Measurements from ENCODE around the gene CACNA1F. TPM values are rescaled to one million over a fixed set of nuclear protein-coding genes. Genes with fewer than 3 reads are reported as not detected.

CACNA1F gene
- total and polyA plus RNA-seq, 2 donors = 0.05 to 0.10 TPM

DNA sequence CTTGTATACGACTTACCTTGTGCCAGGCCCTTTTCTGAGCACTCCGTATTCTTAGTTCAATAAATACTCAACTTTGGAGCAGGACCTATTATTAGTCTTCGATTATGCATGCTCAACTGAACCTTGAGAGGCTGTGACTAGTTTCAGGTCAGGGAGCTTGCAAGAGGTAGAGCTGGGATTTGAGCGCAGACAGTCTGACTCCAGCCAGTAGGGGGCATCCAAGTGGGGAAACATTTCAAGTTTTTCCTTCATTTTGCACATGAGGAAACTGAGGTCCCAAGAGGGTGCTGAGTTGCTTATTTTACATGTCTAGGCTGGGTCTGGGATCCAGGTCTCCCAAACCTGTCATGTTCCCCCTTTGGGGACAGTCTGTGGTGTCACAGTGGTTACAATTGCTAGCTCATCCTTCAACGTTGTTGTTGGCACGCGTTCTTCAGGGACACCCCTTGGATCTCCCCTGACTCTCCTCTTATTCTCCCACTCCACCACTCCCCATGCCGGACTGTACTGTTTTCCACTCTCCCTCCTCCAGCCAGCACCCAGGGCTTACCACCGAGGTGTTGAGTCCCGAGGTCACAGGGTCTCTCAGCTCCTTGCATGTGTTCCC, 40.3 kb downstream of the CACNA1F start:
- no peaks in the 10 kb centered on the region for H3K4me1 ChIP-seq (ENCODE audit: insufficient read depth)
- DNase-seq (ENCODE audit: extremely low spot score) = no peak
- H3K36me3 ChIP-seq (ENCODE audit: insufficient read depth) = no peaks in the 10 kb centered on the region
- no peak overlapping the region for H3K4me3 ChIP-seq (ENCODE audit: low read depth, low read length)
- 68% methylated on average over 10 of the region's 10 CpGs for WGBS
- H3K27ac ChIP-seq (ENCODE audit: low read depth) = no peak overlapping the region

DNA sequence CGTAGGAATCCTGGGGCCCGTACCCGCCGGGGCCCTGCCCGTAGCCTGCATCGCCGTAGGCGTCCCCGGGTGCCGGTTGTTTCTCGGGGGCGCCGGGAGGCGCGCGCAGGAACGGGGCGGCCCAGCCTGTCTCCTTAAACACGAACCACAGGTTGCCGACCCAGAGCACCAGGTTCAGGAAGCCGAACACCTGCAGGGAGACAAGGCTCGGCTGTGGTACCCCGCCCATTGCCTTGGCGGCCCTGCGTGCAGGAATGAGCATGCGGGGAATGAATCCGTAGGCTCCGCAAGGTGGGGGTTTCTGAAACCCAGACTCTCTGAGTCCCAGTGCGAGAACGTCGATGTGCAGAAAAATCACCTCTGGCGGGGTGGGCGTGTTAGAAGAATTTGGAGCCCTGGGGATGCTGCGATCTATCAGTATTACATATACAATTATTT, 41.5 kb downstream of the CACNA1F start:
- Histone ChIP-seq H3K4me3 (ENCODE audit: low read depth, low read length) (peak overlapping the region; percentile 66), H3K27ac (ENCODE audit: low read depth) (peak overlapping the region; percentile 92), H3K4me1 (ENCODE audit: insufficient read depth) (no peaks in the 10 kb centered on the region), H3K36me3 (ENCODE audit: insufficient read depth) (no peaks in the 10 kb centered on the region)
- no peak for DNase-seq (ENCODE audit: extremely low spot score)
- under 1% methylated on average over 34 of the region's 34 CpGs for WGBS

DNA sequence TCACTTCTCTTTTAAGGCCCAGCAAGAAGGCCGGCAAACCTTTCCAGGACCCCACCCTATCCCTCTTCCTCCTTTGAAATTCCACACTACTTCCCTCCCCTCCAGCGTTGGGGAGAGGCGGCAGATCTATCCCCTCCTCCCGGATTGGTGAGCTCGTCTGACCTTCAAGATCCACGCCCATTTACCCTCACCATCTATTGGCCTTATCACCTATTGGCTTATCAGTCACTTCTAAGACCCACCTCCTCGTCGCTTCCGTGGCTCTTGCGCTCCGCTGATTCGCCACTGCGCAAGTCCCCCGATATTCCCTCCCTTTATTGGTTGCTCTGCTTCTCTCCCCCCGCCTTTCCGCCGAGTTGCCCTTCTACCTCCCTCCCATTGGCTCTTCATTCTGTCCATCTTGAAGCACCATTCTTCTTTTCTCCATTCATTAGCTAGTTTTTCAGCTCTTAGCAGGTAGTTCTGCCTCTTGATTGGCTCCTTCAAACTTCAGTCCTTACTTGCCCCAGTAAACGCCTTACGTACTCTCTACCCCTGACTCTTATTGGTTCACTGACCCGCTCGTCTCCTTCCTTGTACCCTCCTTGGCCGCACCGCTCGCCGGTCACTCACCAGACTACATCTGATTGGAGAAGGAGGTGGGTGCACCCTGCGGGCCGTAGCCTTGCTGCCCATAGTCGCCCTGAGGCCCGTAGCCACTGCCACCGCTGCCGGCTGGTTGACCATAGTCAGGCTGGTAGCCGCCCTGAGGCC, 42.1 kb downstream of the CACNA1F start:
- peak overlapping the region; percentile 92 for H3K27ac ChIP-seq (ENCODE audit: low read depth)
- H3K4me3 ChIP-seq (ENCODE audit: low read depth, low read length) = peak overlapping the region; percentile 66
- peak; percentile 97 for DNase-seq (ENCODE audit: extremely low spot score)
- under 1% methylated on average over 32 of the region's 32 CpGs for WGBS
- no peaks in the 10 kb centered on the region for H3K36me3 ChIP-seq (ENCODE audit: insufficient read depth)
- no peaks in the 10 kb centered on the region for H3K4me1 ChIP-seq (ENCODE audit: insufficient read depth)

DNA sequence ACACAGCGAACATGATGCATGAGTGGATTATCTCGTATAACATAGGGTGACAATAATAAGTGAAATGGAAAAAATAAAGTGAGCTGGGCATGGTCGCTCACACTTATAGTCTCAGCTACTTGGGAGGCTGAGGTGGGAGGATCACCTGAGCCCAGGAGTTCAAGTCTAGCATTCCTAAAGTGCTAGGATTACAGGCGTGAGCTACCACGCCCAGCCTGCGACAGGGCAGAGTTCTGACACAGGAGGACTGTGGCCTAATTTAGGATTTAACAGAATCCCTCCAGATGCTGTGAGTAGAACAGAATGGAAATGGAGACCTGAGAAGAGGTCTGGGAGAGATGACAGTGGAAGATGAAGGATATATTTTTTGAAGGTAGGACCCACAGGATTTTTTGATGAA, 43.5 kb downstream of the CACNA1F start:
- 86% methylated on average over 6 of the region's 6 CpGs for WGBS
- no peak overlapping the region for H3K27ac ChIP-seq (ENCODE audit: low read depth)
- no peak overlapping the region for H3K4me3 ChIP-seq (ENCODE audit: low read depth, low read length)
- H3K36me3 ChIP-seq (ENCODE audit: insufficient read depth) = no peaks in the 10 kb centered on the region
- no peaks in the 10 kb centered on the region for H3K4me1 ChIP-seq (ENCODE audit: insufficient read depth)
- DNase-seq (ENCODE audit: extremely low spot score) = no peak

- 66% methylated on average over 8 of the region's 8 CpGs for WGBS
- no peak overlapping the region for H3K27ac ChIP-seq (ENCODE audit: low read depth)
- no peak for DNase-seq (ENCODE audit: extremely low spot score)
- no peaks in the 10 kb centered on the region for H3K36me3 ChIP-seq (ENCODE audit: insufficient read depth)
- H3K4me1 ChIP-seq (ENCODE audit: insufficient read depth) = no peaks in the 10 kb centered on the region
- no peak overlapping the region for H3K4me3 ChIP-seq (ENCODE audit: low read depth, low read length)
Observed at GRCh38 chrX:49188468-49189076, 44.6 kb downstream of the CACNA1F start.

- H3K27ac ChIP-seq (ENCODE audit: low read depth) = no peak overlapping the region
- 66% methylated on average over 10 of the region's 10 CpGs for WGBS
Observed at GRCh38 chrX:49187526-49187925, 45.6 kb downstream of the CACNA1F start.

GRCh38 chrX:49187028-49187394, 46.1 kb downstream of the CACNA1F start:
- 48% methylated on average over 15 of the region's 15 CpGs for WGBS
- DNase-seq (ENCODE audit: extremely low spot score) = no peak

More at GRCh38 chrX:49187526-49187925, 45.6 kb downstream of the CACNA1F start:
- Histone ChIP-seq H3K4me1 (ENCODE audit: insufficient read depth) (no peaks in the 10 kb centered on the region), H3K4me3 (ENCODE audit: low read depth, low read length) (no peak overlapping the region), H3K36me3 (ENCODE audit: insufficient read depth) (no peaks in the 10 kb centered on the region)
- no peak for DNase-seq (ENCODE audit: extremely low spot score)

DNA sequence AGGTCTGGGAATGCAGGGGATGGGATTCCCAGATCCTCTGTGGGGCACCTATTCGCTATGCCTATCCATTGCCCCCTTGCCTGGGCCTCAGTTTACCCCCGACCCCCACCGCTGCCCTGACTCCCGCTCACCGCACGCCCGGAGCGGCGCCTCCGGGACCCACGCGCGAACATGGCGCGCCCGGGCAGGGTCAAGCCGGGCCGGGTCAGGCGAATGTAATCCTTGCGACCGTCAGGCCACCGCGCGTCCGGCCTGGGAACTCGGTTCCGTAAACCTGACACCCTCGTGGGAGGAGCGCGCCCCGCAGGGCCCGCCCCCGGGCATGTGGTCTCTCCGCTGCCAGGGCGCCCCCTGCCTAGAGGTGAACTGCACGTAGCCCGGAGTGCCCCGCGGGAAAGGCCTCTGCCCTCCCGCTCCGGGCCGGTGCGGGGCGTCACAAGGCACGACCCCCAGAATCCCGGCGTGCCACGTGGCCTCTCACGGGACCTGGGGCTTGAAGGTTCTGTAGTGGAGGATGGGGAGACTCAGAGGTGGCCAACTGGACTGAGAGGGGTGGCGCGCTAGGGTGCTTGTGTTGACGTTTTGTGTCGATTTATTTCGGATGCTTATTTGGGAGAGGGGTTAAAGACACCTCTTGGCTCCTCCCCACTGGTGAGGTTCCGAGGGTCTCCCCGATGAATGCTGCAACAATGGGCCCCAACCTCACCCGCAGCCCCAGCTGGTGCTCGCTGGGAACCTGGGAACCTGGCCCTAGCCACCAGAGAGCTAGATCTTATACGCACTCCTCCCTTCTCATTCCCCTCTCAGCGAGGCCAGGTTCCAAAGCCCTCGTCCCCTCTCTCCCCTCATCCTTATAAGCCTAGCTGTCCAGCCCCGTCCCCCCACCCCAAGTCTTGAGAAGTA, 46.8 kb downstream of the CACNA1F start, which contains the start of gene PRICKLE3:
TSS of gene PRICKLE3 (minus strand) at position 249 of the 903 bp plus-strand sequence. CDS start at position 173, 76 bp downstream.
- WGBS = 9% methylated on average over 62 of the region's 62 CpGs
- Histone ChIP-seq H3K36me3 (ENCODE audit: insufficient read depth) (no peaks in the 10 kb centered on the region), H3K27ac (ENCODE audit: low read depth) (peak within 1 kb of the TSS; percentile 83), H3K4me3 (ENCODE audit: low read depth, low read length) (peak within 1 kb of the TSS; percentile 61), H3K4me1 (ENCODE audit: insufficient read depth) (no peaks in the 10 kb centered on the region)
- DNase-seq (ENCODE audit: extremely low spot score) = no peak

More at GRCh38 chrX:49187028-49187394, 46.1 kb downstream of the CACNA1F start:
- Histone ChIP-seq H3K4me3 (ENCODE audit: low read depth, low read length) (no peak overlapping the region), H3K36me3 (ENCODE audit: insufficient read depth) (no peaks in the 10 kb centered on the region), H3K4me1 (ENCODE audit: insufficient read depth) (no peaks in the 10 kb centered on the region), H3K27ac (ENCODE audit: low read depth) (peak overlapping the region; percentile 83)

- DNase-seq (ENCODE audit: extremely low spot score) = peak; percentile 64
- Histone ChIP-seq H3K36me3 (ENCODE audit: insufficient read depth) (no peaks in the 10 kb centered on the region), H3K4me3 (ENCODE audit: low read depth, low read length) (peak overlapping the region; percentile 37), H3K27ac (ENCODE audit: low read depth) (peak overlapping the region; percentile 70), H3K4me1 (ENCODE audit: insufficient read depth) (no peaks in the 10 kb centered on the region)
- WGBS = 10% methylated on average over 46 of the region's 46 CpGs
Observed at GRCh38 chrX:49184294-49185281, 48.6 kb downstream of the CACNA1F start.

- Histone ChIP-seq H3K27ac (ENCODE audit: low read depth) (peak overlapping the region; percentile 70), H3K4me1 (ENCODE audit: insufficient read depth) (no peaks in the 10 kb centered on the region), H3K4me3 (ENCODE audit: low read depth, low read length) (no peak overlapping the region), H3K36me3 (ENCODE audit: insufficient read depth) (no peaks in the 10 kb centered on the region)
- no peak for DNase-seq (ENCODE audit: extremely low spot score)
- WGBS = 80% methylated on average over 18 of the region's 18 CpGs
Observed at GRCh38 chrX:49183701-49184281, 49.3 kb downstream of the CACNA1F start.

DNA sequence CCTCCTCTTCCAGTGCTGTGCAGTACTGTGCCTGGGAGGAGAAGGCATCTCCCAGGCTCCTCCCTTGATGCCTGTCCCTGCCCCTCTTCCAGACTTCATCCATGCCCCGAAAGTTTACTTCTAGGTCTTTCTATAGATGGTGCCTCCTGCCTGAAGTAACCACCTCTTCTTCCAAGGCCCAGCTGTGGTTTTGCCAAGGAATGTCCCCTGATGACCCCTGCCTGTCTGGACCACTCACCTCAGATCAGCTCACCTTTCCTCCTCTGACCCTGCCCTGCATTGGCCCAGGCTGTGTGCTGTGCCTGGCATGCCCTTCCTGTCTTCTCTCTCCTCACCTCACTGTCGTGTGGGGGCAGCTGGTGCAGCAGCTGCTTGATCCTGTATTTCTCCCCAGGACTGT, 53.8 kb downstream of the CACNA1F start:
- H3K4me3 ChIP-seq (ENCODE audit: low read depth, low read length) = no peak overlapping the region
- no peaks in the 10 kb centered on the region for H3K4me1 ChIP-seq (ENCODE audit: insufficient read depth)
- H3K27ac ChIP-seq (ENCODE audit: low read depth) = no peak overlapping the region
- WGBS = 80% methylated on average over 2 of the region's 2 CpGs
- no peak for DNase-seq (ENCODE audit: extremely low spot score)
- peaks cover under 1% of the 10 kb centered on the region for H3K36me3 ChIP-seq (ENCODE audit: insufficient read depth)

- no peak overlapping the region for H3K4me3 ChIP-seq (ENCODE audit: low read depth, low read length)
- H3K27ac ChIP-seq (ENCODE audit: low read depth) = no peak overlapping the region
- H3K4me1 ChIP-seq (ENCODE audit: insufficient read depth) = no peaks in the 10 kb centered on the region
- H3K36me3 ChIP-seq (ENCODE audit: insufficient read depth) = peaks cover 2% of the 10 kb centered on the region
- no peak for DNase-seq (ENCODE audit: extremely low spot score)
- WGBS = 85% methylated on average over 3 of the region's 3 CpGs
Observed at GRCh38 chrX:49178537-49178936, 54.6 kb downstream of the CACNA1F start.
